Measurements from ENCODE around the gene TBC1D20. TPM values are rescaled to one million over a fixed set of nuclear protein-coding genes. Genes with fewer than 3 reads are reported as not detected.

Gene TBC1D20
- total and polyA plus RNA-seq, 2 experiments from 2014 or later: 4.8 to 15.0 TPM

GRCh38 chr20:397432-398237 is 64.7 kb downstream of the TBC1D20 start:
- TF ChIP-seq CTCF (conservative IDR thresholded peaks at IDR 0.05; ENCODE audit: low read depth in 2 of 2) (0 out of 4 replicates have a peak, but pooled peaks of 1 of the 2 experiments have one; percentile 10), ETS1 (IDR thresholded peaks at IDR 0.05) (no peak)
- Histone ChIP-seq H3K36me3 (ENCODE audit: insufficient read depth) (no peaks in the 10 kb centered on the region), H3K27me3 (ENCODE audit: insufficient read depth) (no peaks in the 10 kb centered on the region), H3K4me1 (ENCODE audit: insufficient read depth) (peaks cover 7% of the 10 kb centered on the region), H3K79me2 (replicated peaks; ENCODE audit: insufficient read depth) (no peaks in the 10 kb centered on the region), H3K27ac (ENCODE audit: low read depth) (no peak overlapping the region), H2AFZ (no peak overlapping the region), H4K20me1 (replicated peaks; ENCODE audit: insufficient read depth) (no peaks in the 10 kb centered on the region), H3K4me3 (no peak overlapping the region), H3F3A (replicated peaks; ENCODE audit: low read depth) (no peaks in the 10 kb centered on the region), H3K4me2 (no peak overlapping the region), H3K9me2 (ENCODE audit: insufficient read depth) (no peaks in the 10 kb centered on the region)
- ATAC-seq: no peak
- Mint-ChIP-seq H3K27ac (no peak overlapping the region), H3K4me3 (no peak overlapping the region), H3K36me3 (ENCODE audit: low read depth) (peaks cover 28% of the 10 kb centered on the region), H3K27me3 (ENCODE audit: insufficient read depth, low read depth, poor library complexity) (peaks cover 8% of the 10 kb centered on the region), H3K9me3 (no peaks in the 10 kb centered on the region), H3K4me1 (peaks cover 16% of the 10 kb centered on the region)
- no peak for DNase-seq (ENCODE audit: low spot score)

GRCh38 chr20:396619-397431 is 65.5 kb downstream of the TBC1D20 start:
- Mint-ChIP-seq H3K27ac (no peak overlapping the region), H3K4me1 (peaks cover 16% of the 10 kb centered on the region), H3K27me3 (ENCODE audit: insufficient read depth, low read depth, poor library complexity) (peaks cover 8% of the 10 kb centered on the region), H3K36me3 (ENCODE audit: low read depth) (peaks cover 37% of the 10 kb centered on the region), H3K9me3 (no peaks in the 10 kb centered on the region), H3K4me3 (no peak overlapping the region)
- H3K36me3 ChIP-seq (ENCODE audit: insufficient read depth): no peaks in the 10 kb centered on the region
- no peak overlapping the region for H2AFZ ChIP-seq
- H3F3A ChIP-seq (replicated peaks; ENCODE audit: low read depth): no peaks in the 10 kb centered on the region
- no peak overlapping the region for H3K27ac ChIP-seq (ENCODE audit: low read depth)
- DNase-seq (ENCODE audit: low spot score) (no peak), ATAC-seq (no peak)
- H4K20me1 ChIP-seq (replicated peaks; ENCODE audit: insufficient read depth): no peaks in the 10 kb centered on the region
- H3K9me2 ChIP-seq (ENCODE audit: insufficient read depth): no peaks in the 10 kb centered on the region
- TF ChIP-seq EZH2phosphoT487 (IDR thresholded peaks at IDR 0.05; ENCODE audit: unreplicated experiment): no peak
- no peak for TF ChIP-seq CREB1 (CRISPR knock-in tag; IDR thresholded peaks at IDR 0.05; ENCODE audit: low read depth)
- no peak for TF ChIP-seq ZNF114 (CRISPR knock-in tag; IDR thresholded peaks at IDR 0.05)
- no peak for TF ChIP-seq REST (IDR thresholded peaks at IDR 0.05; ENCODE audit: unreplicated experiment)
- H3K27me3 ChIP-seq (ENCODE audit: insufficient read depth): no peaks in the 10 kb centered on the region
- H3K4me2 ChIP-seq: no peak overlapping the region
- peaks cover 7% of the 10 kb centered on the region for H3K4me1 ChIP-seq (ENCODE audit: insufficient read depth)
- no peaks in the 10 kb centered on the region for H3K79me2 ChIP-seq (replicated peaks; ENCODE audit: insufficient read depth)
- H3K4me3 ChIP-seq: no peak overlapping the region

All from GM23338 (cell line).